MM.1S (cell line): ENCODE measurements around the gene PANX3.
"Not testable (repeated sequence)": the region's sequence is repeated elsewhere in the genome, so short reads cannot be mapped to it uniquely, and the experiment has no call there.

ENCODE experiments used
- EZH2 ChIP-seq: fragments of 300-600 bp; sonication (generic); optimal IDR thresholded peaks from 2 replicates; pipeline ENCODE3; 2017; ENCODE audit warnings: low read depth, mild to moderate bottlenecking, antibody characterized with exemption, low read length, mixed read lengths
- EZH2phosphoT487 ChIP-seq: fragments of 300-600 bp; sonication (generic); IDR thresholded peaks from 2 replicates; pipeline ENCODE4 v1.6.1; 2018; ENCODE audit warnings: antibody characterized with exemption, low read length
- TF ChIP-seq, protein P1 (sequence below): fragments of 300-600 bp; sonication (generic); IDR thresholded peaks from 2 replicates; pipeline ENCODE4 v1.5.1; 2016; ENCODE audit warnings: antibody characterized with exemption, low read length, mixed read lengths

DNA sequence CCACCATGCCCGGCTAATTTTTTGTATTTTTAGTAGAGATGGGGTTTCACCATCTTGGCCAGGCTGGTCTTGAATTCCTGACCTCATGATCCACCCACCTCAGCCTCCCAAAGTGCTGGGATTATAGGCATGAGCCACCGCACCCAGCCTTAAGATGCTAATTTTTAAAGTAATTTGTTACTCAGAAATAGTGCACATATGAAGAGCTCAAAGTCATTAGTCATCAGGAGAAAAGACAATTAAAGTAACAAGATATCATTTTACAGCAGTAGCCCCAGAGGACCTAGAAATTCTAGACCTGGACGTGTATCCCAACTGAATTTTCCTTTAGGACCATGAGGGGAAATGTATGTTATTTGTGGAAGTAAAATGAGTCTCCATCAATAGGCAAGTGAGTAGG, 8.5 kb upstream of the PANX3 start:
- TF ChIP-seq, protein P1, sequence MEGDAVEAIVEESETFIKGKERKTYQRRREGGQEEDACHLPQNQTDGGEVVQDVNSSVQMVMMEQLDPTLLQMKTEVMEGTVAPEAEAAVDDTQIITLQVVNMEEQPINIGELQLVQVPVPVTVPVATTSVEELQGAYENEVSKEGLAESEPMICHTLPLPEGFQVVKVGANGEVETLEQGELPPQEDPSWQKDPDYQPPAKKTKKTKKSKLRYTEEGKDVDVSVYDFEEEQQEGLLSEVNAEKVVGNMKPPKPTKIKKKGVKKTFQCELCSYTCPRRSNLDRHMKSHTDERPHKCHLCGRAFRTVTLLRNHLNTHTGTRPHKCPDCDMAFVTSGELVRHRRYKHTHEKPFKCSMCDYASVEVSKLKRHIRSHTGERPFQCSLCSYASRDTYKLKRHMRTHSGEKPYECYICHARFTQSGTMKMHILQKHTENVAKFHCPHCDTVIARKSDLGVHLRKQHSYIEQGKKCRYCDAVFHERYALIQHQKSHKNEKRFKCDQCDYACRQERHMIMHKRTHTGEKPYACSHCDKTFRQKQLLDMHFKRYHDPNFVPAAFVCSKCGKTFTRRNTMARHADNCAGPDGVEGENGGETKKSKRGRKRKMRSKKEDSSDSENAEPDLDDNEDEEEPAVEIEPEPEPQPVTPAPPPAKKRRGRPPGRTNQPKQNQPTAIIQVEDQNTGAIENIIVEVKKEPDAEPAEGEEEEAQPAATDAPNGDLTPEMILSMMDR: not testable (repeated sequence)
- TF ChIP-seq EZH2, EZH2phosphoT487: not testable (repeated sequence)
